ENCODE results near the gene EMC9.
"Not testable (repeated sequence)": the region's sequence is repeated elsewhere in the genome, so short reads cannot be mapped to it uniquely, and the experiment has no call there.

The EMC9 gene

GRCh38 chr14:24113801-24114531 lies 27.4 kb downstream of the EMC9 start:
- FAIRE-seq, result no peak
- DNase-seq (ENCODE audit: insufficient read length, low spot score), result peak; percentile 56

GRCh38 chr14:24113379-24113800 lies 28.0 kb downstream of the EMC9 start:
- FAIRE-seq (no peak), DNase-seq (ENCODE audit: insufficient read length, low spot score) (no peak)

- DNase-seq (ENCODE audit: insufficient read length, low spot score), result no peak
- FAIRE-seq, result no peak
Observed at GRCh38 chr14:24110523-24110922, 30.9 kb downstream of the EMC9 start.

- FAIRE-seq (no peak), DNase-seq (ENCODE audit: insufficient read length, low spot score) (no peak)
Observed at GRCh38 chr14:24110060-24110459, 31.3 kb downstream of the EMC9 start.

- no peak for DNase-seq (ENCODE audit: insufficient read length, low spot score)
- no peak for FAIRE-seq
Observed at GRCh38 chr14:24108336-24108874, 33.0 kb downstream of the EMC9 start.

- FAIRE-seq, result no peak
- no peak for DNase-seq (ENCODE audit: insufficient read length, low spot score)
Observed at GRCh38 chr14:24106672-24107271, 34.6 kb downstream of the EMC9 start.

GRCh38 chr14:24105609-24106239 lies 35.7 kb downstream of the EMC9 start:
- not testable (repeated sequence) for DNase-seq (ENCODE audit: insufficient read length, low spot score); FAIRE-seq

- DNase-seq (ENCODE audit: insufficient read length, low spot score), result no peak
- FAIRE-seq, result no peak
Observed at GRCh38 chr14:24103451-24103850, 37.9 kb downstream of the EMC9 start.

GRCh38 chr14:24102357-24103048 lies 38.9 kb downstream of the EMC9 start:
- FAIRE-seq, result no peak
- no peak for DNase-seq (ENCODE audit: insufficient read length, low spot score)

GRCh38 chr14:24100982-24101494 lies 40.4 kb downstream of the EMC9 start:
- DNase-seq (ENCODE audit: insufficient read length, low spot score) (no peak), FAIRE-seq (no peak)

GRCh38 chr14:24100197-24100981 lies 41.0 kb downstream of the EMC9 start:
- DNase-seq (ENCODE audit: insufficient read length, low spot score), result no peak
- no peak for FAIRE-seq

- FAIRE-seq (no peak), DNase-seq (ENCODE audit: insufficient read length, low spot score) (no peak)
Observed at GRCh38 chr14:24098927-24099813, 42.2 kb downstream of the EMC9 start.

GRCh38 chr14:24098229-24098926 lies 43.0 kb downstream of the EMC9 start:
- FAIRE-seq, result no peak
- no peak for DNase-seq (ENCODE audit: insufficient read length, low spot score)

- no peak for FAIRE-seq
- DNase-seq (ENCODE audit: insufficient read length, low spot score), result no peak
Observed at GRCh38 chr14:24096545-24097181, 44.7 kb downstream of the EMC9 start.

- DNase-seq (ENCODE audit: insufficient read length, low spot score) (peak; percentile 92), FAIRE-seq (peak; percentile 92)
Observed at GRCh38 chr14:24095271-24096068, 45.9 kb downstream of the EMC9 start.

GRCh38 chr14:24094841-24095270 lies 46.5 kb downstream of the EMC9 start:
- no peak for DNase-seq (ENCODE audit: insufficient read length, low spot score)
- FAIRE-seq, result no peak
